H7 (cell line): ENCODE results near the gene KRTAP22-2. TPM values are rescaled to one million over a fixed set of nuclear protein-coding genes. Genes with fewer than 3 reads are reported as not detected.

Experiments
- DNase-seq: peaks from one replicate; pipeline ENCODE4 v3.0.0; 2012
- H3K27me3 ChIP-seq: 2 replicates; pipeline ENCODE4 v1.6.0; 2011; ENCODE audit warnings: mild to moderate bottlenecking, low read length; ENCODE audit not compliant: control insufficient read depth, insufficient read depth
- H3K36me3 ChIP-seq: replicated peaks from 2 replicates; pipeline ENCODE4 v1.5.1; 2011; ENCODE audit warnings: low read length; ENCODE audit not compliant: control insufficient read depth, insufficient read depth
- H3K4me3 ChIP-seq: 2 replicates; pipeline ENCODE4 v1.5.1; 2011; ENCODE audit warnings: low read depth, mild to moderate bottlenecking, control low read depth, low read length, moderate library complexity; ENCODE audit not compliant: insufficient read depth
- total RNA-seq: library from RNA; depleted of rRNA; stranded (reverse); fragments of >200 nt; shearing (Covaris generic); gene quantifications from 2 replicates; pipeline ENCODE4 v1.2.3, GENCODE V29; 2014; rRNA removed

Gene KRTAP22-2
- total RNA-seq = not detected in 2 replicates

GRCh38 chr21:30590297-30590696, at the start of gene KRTAP22-2:
Gene KRTAP22-2, minus strand, starts transcription at chr21:30590397.
- Histone ChIP-seq H3K4me3 (no peak within 1 kb of the TSS), H3K36me3 (no peaks in the 10 kb centered on the region), H3K27me3 (no peaks in the 10 kb centered on the region)
- DNase-seq = no peak

- no peak for DNase-seq
- no peak overlapping the region for H3K4me3 ChIP-seq
- H3K27me3 ChIP-seq = no peaks in the 10 kb centered on the region
- H3K36me3 ChIP-seq = no peaks in the 10 kb centered on the region
These were observed 48.5 kb upstream of the KRTAP22-2 start for GRCh38 chr21:30638686-30639085.

GRCh38 chr21:30634906-30635305, 44.7 kb upstream of the KRTAP22-2 start, which contains the start of gene KRTAP20-2:
Gene KRTAP20-2, plus strand, starts transcription at chr21:30635206. Its CDS starts 58 bp downstream, at chr21:30635264.
- Histone ChIP-seq H3K36me3 (no peaks in the 10 kb centered on the region), H3K27me3 (no peaks in the 10 kb centered on the region), H3K4me3 (no peak within 1 kb of the TSS)
- no peak for DNase-seq

DNA sequence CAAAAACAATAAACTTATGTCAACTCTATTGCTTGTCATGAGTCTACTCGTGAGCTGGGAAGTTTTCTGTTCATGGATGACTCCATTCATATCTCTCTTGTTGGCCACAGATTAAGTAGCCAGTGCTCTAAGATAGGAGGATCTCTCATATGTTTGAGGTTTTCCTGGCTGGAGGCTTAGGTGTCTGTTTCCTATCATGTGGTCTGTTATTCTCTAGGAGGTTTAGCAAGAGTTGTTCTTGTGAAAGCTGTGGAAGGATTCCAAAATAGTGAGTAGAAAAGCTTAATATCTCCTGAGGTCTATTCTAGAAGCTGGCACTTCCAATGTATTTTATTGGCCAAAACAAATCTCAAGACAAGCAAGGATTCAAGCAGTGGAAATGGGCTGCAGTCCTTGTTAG, 39.0 kb upstream of the KRTAP22-2 start:
- Histone ChIP-seq H3K4me3 (no peak overlapping the region), H3K36me3 (no peaks in the 10 kb centered on the region), H3K27me3 (no peaks in the 10 kb centered on the region)
- DNase-seq = no peak

DNA sequence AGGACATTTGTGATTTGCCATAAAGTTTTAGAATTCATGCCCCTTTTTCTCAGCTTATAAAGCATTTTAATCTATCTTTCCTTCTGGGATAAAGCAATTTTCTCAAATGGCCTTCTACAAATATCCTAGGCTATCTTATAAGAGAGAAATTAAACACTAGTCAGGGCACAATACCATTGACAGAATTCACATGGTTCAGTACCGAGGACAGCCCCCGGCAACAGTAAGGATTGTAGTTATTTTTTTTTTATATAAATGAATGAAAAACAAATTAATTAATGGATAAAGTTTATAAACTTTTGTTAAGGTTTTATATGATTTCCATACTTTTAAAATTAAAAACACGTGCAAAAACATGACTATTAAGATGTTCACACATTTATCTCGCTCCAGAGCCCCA, 37.9 kb upstream of the KRTAP22-2 start:
- Histone ChIP-seq H3K27me3 (no peaks in the 10 kb centered on the region), H3K4me3 (no peak overlapping the region), H3K36me3 (no peaks in the 10 kb centered on the region)
- no peak for DNase-seq

DNA sequence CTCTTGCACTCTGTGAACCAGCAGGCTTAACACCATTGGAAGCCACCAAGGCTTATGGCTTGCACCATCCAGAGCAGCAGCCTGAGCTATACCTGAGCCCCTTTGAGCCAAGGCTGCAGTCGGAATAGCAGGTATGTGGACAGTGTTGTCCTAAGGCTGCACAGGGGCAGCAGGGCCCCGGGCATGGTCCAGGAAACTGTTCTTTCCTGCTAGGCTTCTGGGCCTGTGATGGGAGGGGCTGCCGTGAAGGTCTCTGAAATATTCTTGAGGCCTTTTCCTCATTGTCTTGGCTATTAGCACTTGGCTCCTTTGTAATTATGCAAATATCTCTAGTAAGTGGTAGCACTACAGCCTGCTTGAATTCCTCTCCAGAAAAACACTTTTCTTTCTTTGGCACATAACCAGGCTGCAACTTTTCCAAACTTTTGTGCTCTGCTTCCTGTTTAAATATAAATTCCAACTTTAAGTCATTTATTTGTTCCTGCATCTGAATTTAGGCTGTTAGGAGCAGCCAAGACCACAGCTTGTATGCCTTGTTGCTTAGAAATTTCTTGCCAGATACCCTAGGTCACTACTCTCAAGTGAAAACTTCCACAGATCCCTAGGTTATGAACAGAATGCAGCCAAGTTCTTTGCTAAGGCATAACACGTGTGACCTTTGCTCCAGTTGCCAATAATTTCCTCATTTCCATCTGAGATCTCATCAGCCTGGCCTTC, 35.4 kb upstream of the KRTAP22-2 start:
- H3K4me3 ChIP-seq = no peak overlapping the region
- no peaks in the 10 kb centered on the region for H3K36me3 ChIP-seq
- DNase-seq = no peak
- no peaks in the 10 kb centered on the region for H3K27me3 ChIP-seq

GRCh38 chr21:30623362-30623761, 33.2 kb upstream of the KRTAP22-2 start:
- Histone ChIP-seq H3K27me3 (no peaks in the 10 kb centered on the region), H3K36me3 (no peaks in the 10 kb centered on the region), H3K4me3 (no peak overlapping the region)
- no peak for DNase-seq

- no peak within 1 kb of the TSS for H3K4me3 ChIP-seq
- H3K36me3 ChIP-seq = no peaks in the 10 kb centered on the region
- DNase-seq = no peak
- H3K27me3 ChIP-seq = no peaks in the 10 kb centered on the region
These were observed 30.3 kb upstream of the KRTAP22-2 start, which contains the start of gene KRTAP20-4 for GRCh38 chr21:30620522-30620921. Gene KRTAP20-4, plus strand, starts transcription at chr21:30620627.

DNA sequence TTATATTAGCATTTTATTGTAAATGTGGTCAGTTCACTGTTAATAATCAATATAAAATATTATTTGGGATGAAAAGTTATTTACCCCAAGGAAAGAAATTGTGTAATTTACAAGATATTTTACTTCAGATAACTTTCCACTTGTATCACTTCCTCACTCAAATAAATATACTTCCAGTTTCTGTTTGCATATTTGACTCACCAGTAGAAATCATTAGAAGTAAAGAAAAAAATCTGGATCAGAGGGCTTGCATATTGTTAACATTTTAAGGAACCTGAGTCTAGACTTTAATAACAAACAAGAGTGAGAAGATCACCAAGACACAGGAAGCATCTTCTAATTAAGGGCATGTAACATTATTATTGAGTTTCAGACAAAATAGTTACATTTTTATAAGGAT, 29.9 kb upstream of the KRTAP22-2 start:
- H3K36me3 ChIP-seq = no peaks in the 10 kb centered on the region
- H3K4me3 ChIP-seq = no peak overlapping the region
- no peak for DNase-seq
- no peaks in the 10 kb centered on the region for H3K27me3 ChIP-seq

DNA sequence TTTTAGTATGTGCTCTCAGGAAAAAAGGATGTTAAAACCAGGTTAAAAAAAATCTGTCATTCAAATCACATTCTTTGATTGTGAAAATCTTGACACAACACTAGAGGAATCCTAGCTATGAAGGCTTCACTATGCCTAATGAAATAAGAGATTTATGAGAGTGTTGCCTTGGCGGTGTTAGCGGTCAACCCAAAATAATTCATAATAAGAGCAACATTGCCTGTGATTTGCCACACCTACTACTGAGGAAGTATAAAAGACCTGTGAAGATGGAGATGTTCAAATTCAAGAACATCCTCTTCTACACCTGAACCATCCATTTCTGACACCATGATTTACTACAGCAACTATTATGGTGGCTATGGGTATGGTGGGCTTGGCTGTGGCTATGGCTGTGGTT, 25.9 kb upstream of the KRTAP22-2 start, which contains the start of gene KRTAP20-1:
TSS of gene KRTAP20-1 (plus strand) at position 301 of the 400 bp plus-strand sequence. CDS start at position 331, 30 bp downstream.
- no peaks in the 10 kb centered on the region for H3K27me3 ChIP-seq
- H3K36me3 ChIP-seq = no peaks in the 10 kb centered on the region
- H3K4me3 ChIP-seq = no peak within 1 kb of the TSS
- DNase-seq = no peak

DNA sequence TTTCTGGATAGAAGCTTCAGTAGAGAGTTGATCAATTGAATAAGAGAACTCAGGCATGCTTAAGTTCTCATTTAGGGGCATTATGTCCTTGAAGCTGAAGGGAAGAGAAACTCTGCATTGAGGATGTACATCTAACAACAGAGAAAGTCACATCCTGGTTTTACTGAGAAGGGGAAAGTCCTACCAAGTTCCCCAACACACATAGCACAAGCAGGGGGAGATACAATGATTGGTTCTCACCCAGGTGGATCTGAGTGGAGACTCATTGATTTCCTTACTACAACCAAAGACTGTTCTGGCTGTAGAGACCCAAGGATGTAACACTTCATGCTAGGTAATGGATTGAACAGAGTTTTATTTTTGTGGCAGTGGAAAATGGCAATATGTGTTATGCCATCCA, 25.0 kb upstream of the KRTAP22-2 start:
- Histone ChIP-seq H3K4me3 (no peak overlapping the region), H3K27me3 (no peaks in the 10 kb centered on the region), H3K36me3 (no peaks in the 10 kb centered on the region)
- no peak for DNase-seq

GRCh38 chr21:30613836-30614235, 23.6 kb upstream of the KRTAP22-2 start, which contains the start of gene KRTAP6-1:
Gene KRTAP6-1, minus strand, starts transcription at chr21:30613930. Its CDS starts 26 bp downstream, at chr21:30613904.
- no peaks in the 10 kb centered on the region for H3K36me3 ChIP-seq
- no peaks in the 10 kb centered on the region for H3K27me3 ChIP-seq
- H3K4me3 ChIP-seq = no peak within 1 kb of the TSS
- no peak for DNase-seq

GRCh38 chr21:30612132-30612531, 21.9 kb upstream of the KRTAP22-2 start:
- DNase-seq = no peak
- no peak overlapping the region for H3K4me3 ChIP-seq
- no peaks in the 10 kb centered on the region for H3K27me3 ChIP-seq
- H3K36me3 ChIP-seq = no peaks in the 10 kb centered on the region

- peak; percentile 9 for DNase-seq
- Histone ChIP-seq H3K36me3 (no peaks in the 10 kb centered on the region), H3K27me3 (no peaks in the 10 kb centered on the region), H3K4me3 (no peak overlapping the region)
These were observed 15.8 kb upstream of the KRTAP22-2 start for GRCh38 chr21:30605968-30606367.

GRCh38 chr21:30600787-30601186, 10.6 kb upstream of the KRTAP22-2 start, which contains the start of gene KRTAP22-1:
Gene KRTAP22-1, plus strand, starts transcription at chr21:30601087.
- Histone ChIP-seq H3K36me3 (no peaks in the 10 kb centered on the region), H3K27me3 (no peaks in the 10 kb centered on the region), H3K4me3 (no peak within 1 kb of the TSS)
- DNase-seq = no peak
